ENCODE results near the gene HTT. TPM values are rescaled to one million over a fixed set of nuclear protein-coding genes. Genes with fewer than 3 reads are reported as not detected.

The HTT gene
- total and polyA plus RNA-seq, 2 of the 13 experiments (the other 11 are each of a cell fraction or from before 2014, with no cell fraction given), result 17.5 to 19.5 TPM

DNA sequence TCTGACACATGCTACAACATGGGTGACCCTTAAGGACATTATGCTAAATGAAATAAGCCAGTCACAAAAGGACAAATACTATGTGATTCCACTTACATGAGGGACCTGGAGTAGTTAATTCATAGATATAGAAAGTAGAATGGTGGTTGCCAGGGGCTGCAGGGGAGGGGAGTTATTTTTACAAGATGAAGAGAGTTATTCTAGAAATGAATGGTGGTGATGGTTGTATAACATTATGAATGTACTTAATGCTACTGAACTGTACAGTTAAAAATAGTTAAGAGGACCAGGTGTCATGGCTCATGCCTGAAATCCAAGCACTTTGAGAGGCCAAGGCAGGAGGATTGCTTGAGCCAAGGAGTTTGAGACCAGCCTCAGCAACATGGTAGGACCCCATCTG is 115.0 kb downstream of the HTT start:
- CTCF ChIA-PET (ENCODE audit: low intra/inter-chr PET ratio, low total read pairs), result no interaction called here
- POLR2A ChIA-PET, result no interaction called here
- no peaks in the 10 kb centered on the region for H3K4me1 ChIP-seq (ENCODE audit: insufficient read depth, low read length)

DNA sequence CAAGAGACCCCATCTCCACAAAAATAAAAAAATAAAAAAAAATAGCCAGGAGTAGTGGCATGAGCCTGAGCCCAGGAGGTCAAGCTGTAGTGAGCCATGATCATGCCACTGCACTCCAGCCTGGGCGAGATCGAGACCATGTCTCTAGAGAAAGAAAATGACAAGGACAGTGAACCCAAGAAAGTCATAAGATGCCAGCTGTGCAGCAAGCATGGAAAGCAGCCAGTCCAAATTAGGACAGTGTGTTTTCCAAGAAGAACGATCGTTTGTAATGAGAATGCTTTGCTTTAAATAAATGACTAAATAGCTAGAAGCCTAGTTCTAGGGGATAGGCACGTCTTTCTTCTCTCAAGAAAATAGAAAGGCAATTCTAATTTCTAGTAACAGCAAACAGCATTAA is 116.1 kb downstream of the HTT start:
- DNase-seq (ENCODE audit: low spot score) (no peak), ATAC-seq (no peak), FAIRE-seq (no peak)
- H2AFZ ChIP-seq (ENCODE audit: low read length), result no peak overlapping the region
- no peaks in the 10 kb centered on the region for H3K79me2 ChIP-seq (ENCODE audit: insufficient read depth, low read length)
- intact Hi-C loops (cut with micrococcal nuclease; ENCODE audit: unreplicated experiment), result no loop called here
- ChIA-PET POLR2A (no interaction called here), CTCF (ENCODE audit: low intra/inter-chr PET ratio, low total read pairs) (no interaction called here)
- peaks cover 16 to 55% of the 10 kb centered on the region in 2 experiments for H3K36me3 ChIP-seq (replicated peaks in 1 of 2; ENCODE audit: control insufficient read depth in 1 of 2, insufficient read depth in 2 of 2, low read length in 2 of 2)
- H3K9ac ChIP-seq (ENCODE audit: insufficient read depth, low read depth, low read length), result no peak overlapping the region
- H3K4me3 ChIP-seq (replicated peaks in 1 of 3; ENCODE audit: insufficient read depth in 1 of 3, low read depth in 2 of 3, low read length in 3 of 3), result no peak overlapping the region
- WGBS (ENCODE audit: low lambda C conversion rate), result 96% methylated on average over 5 of the region's 5 CpGs
- no peaks in the 10 kb centered on the region for H3K27me3 ChIP-seq (ENCODE audit: control insufficient read depth in 1 of 2, insufficient read depth in 2 of 2, low read length in 2 of 2)
- H3K9me3 ChIP-seq (ENCODE audit: low read length), result no peaks in the 10 kb centered on the region
- no peaks in the 10 kb centered on the region for H3K4me1 ChIP-seq (ENCODE audit: insufficient read depth, low read length)
- no peak overlapping the region for H3K4me2 ChIP-seq (ENCODE audit: low read depth, low read length)
- BruUV-seq (replicated peaks), result no TSS peak
- in situ Hi-C loops (cut with HindIII; ENCODE audit: extremely low pct_ligation_motif_present, low pct_unique_long_range_greater_than_20kb), result no loop called here
- H4K20me1 ChIP-seq (ENCODE audit: insufficient read depth, low read length), result no peaks in the 10 kb centered on the region
- H3K27ac ChIP-seq (ENCODE audit: extremely low read length, insufficient read depth, low read length), result no peak overlapping the region
- TF ChIP-seq PCBP2 (optimal IDR thresholded peaks at IDR 0.05; ENCODE audit: low read depth, low read length, poor library complexity, severe bottlenecking), result no peak
- no peak for TF ChIP-seq ZNF552 (CRISPR knock-in tag; IDR thresholded peaks at IDR 0.05; ENCODE audit: borderline replicate concordance)
- TF ChIP-seq ZNF660 (CRISPR knock-in tag; IDR thresholded peaks at IDR 0.05; ENCODE audit: borderline replicate concordance, low read depth), result no peak
- TF ChIP-seq ZFP36 (IDR thresholded peaks at IDR 0.05; ENCODE audit: borderline replicate concordance, low read depth, low read length, partially characterized antibody), result no peak
- TF ChIP-seq, protein P1, sequence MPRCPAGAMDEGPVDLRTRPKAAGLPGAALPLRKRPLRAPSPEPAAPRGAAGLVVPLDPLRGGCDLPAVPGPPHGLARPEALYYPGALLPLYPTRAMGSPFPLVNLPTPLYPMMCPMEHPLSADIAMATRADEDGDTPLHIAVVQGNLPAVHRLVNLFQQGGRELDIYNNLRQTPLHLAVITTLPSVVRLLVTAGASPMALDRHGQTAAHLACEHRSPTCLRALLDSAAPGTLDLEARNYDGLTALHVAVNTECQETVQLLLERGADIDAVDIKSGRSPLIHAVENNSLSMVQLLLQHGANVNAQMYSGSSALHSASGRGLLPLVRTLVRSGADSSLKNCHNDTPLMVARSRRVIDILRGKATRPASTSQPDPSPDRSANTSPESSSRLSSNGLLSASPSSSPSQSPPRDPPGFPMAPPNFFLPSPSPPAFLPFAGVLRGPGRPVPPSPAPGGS (CRISPR knock-in tag; IDR thresholded peaks at IDR 0.05), result no peak
- TF ChIP-seq, protein P2, sequence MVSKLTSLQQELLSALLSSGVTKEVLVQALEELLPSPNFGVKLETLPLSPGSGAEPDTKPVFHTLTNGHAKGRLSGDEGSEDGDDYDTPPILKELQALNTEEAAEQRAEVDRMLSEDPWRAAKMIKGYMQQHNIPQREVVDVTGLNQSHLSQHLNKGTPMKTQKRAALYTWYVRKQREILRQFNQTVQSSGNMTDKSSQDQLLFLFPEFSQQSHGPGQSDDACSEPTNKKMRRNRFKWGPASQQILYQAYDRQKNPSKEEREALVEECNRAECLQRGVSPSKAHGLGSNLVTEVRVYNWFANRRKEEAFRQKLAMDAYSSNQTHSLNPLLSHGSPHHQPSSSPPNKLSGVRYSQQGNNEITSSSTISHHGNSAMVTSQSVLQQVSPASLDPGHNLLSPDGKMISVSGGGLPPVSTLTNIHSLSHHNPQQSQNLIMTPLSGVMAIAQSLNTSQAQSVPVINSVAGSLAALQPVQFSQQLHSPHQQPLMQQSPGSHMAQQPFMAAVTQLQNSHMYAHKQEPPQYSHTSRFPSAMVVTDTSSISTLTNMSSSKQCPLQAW (CRISPR knock-in tag; IDR thresholded peaks at IDR 0.05), result no peak
- TF ChIP-seq ZNF550 (CRISPR knock-in tag; IDR thresholded peaks at IDR 0.05; ENCODE audit: borderline replicate concordance), result no peak
- TF ChIP-seq SMARCC2 (IDR thresholded peaks at IDR 0.05), result no peak
- TF ChIP-seq BHLHE40 (IDR thresholded peaks at IDR 0.05; ENCODE audit: low read length), result no peak
- no peak for TF ChIP-seq HNRNPK (IDR thresholded peaks at IDR 0.05; ENCODE audit: low read depth, low read length, poor library complexity, severe bottlenecking)
- no peak for TF ChIP-seq ZNF484 (CRISPR knock-in tag; IDR thresholded peaks at IDR 0.05; ENCODE audit: borderline replicate concordance, low read depth)
- TF ChIP-seq, protein P3, sequence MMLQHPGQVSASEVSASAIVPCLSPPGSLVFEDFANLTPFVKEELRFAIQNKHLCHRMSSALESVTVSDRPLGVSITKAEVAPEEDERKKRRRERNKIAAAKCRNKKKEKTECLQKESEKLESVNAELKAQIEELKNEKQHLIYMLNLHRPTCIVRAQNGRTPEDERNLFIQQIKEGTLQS (CRISPR knock-in tag; IDR thresholded peaks at IDR 0.05), result no peak
- no peak for TF ChIP-seq RBM22 (optimal IDR thresholded peaks at IDR 0.05; ENCODE audit: low read length)

More for the DNA sequence above, 115.0 kb downstream of the HTT start:
- Histone ChIP-seq H3K9me3 (ENCODE audit: low read length) (no peaks in the 10 kb centered on the region), H3K4me2 (ENCODE audit: low read depth, low read length) (no peak overlapping the region), H3K36me3 (replicated peaks in 1 of 2; ENCODE audit: control insufficient read depth in 1 of 2, insufficient read depth in 2 of 2, low read length in 2 of 2) (peaks cover 20 to 55% of the 10 kb centered on the region in 2 experiments), H3K27me3 (ENCODE audit: control insufficient read depth in 1 of 2, insufficient read depth in 2 of 2, low read length in 2 of 2) (no peaks in the 10 kb centered on the region), H3K79me2 (ENCODE audit: insufficient read depth, low read length) (no peaks in the 10 kb centered on the region), H3K4me3 (replicated peaks in 1 of 3; ENCODE audit: insufficient read depth in 1 of 3, low read depth in 2 of 3, low read length in 3 of 3) (no peak overlapping the region), H3K27ac (ENCODE audit: extremely low read length, insufficient read depth, low read length) (no peak overlapping the region), H4K20me1 (ENCODE audit: insufficient read depth, low read length) (no peaks in the 10 kb centered on the region), H3K9ac (ENCODE audit: insufficient read depth, low read depth, low read length) (no peak overlapping the region), H2AFZ (ENCODE audit: low read length) (no peak overlapping the region)
- intact Hi-C loops (cut with micrococcal nuclease; ENCODE audit: unreplicated experiment), result no loop called here
- FAIRE-seq (no peak), ATAC-seq (no peak), DNase-seq (ENCODE audit: low spot score) (no peak)
- no TSS peak for BruUV-seq (replicated peaks)
- in situ Hi-C loops (cut with HindIII; ENCODE audit: extremely low pct_ligation_motif_present, low pct_unique_long_range_greater_than_20kb), result no loop called here
- TF ChIP-seq KLF16 (CRISPR knock-in tag; IDR thresholded peaks at IDR 0.05) (no peak), ZNF430 (CRISPR knock-in tag; IDR thresholded peaks at IDR 0.05) (no peak), ZFP90 (CRISPR knock-in tag; IDR thresholded peaks at IDR 0.05; ENCODE audit: borderline replicate concordance) (no peak), NCOR1 (IDR thresholded peaks at IDR 0.05; ENCODE audit: borderline replicate concordance, low read length) (no peak), ZSCAN29 (CRISPR knock-in tag; conservative IDR thresholded peaks at IDR 0.05) (no peak), NAIF1 (CRISPR knock-in tag; IDR thresholded peaks at IDR 0.05; ENCODE audit: borderline replicate concordance) (no peak), NFATC3 (CRISPR knock-in tag; IDR thresholded peaks at IDR 0.05) (no peak)
- TF ChIP-seq, protein P4, sequence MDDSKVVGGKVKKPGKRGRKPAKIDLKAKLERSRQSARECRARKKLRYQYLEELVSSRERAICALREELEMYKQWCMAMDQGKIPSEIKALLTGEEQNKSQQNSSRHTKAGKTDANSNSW (CRISPR knock-in tag; IDR thresholded peaks at IDR 0.05; ENCODE audit: borderline replicate concordance), result no peak

All from HepG2 (cell line).